Transverse colon (tissue), 4 donors: ENCODE results near the gene MGAT1.

Source experiments
- CTCF ChIP-seq, 5 experiments: fragments of 200-600 bp in 3 of 5; fragments of 450-650 bp in 2 of 5; sonication (generic) in 3 of 5; IDR thresholded peaks; 1 replicate in 2 of 5; 2 replicates in 3 of 5; pipeline ENCODE4 v1.5.1; 2016 to 2017; ENCODE audit warnings: antibody characterized with exemption in 5 of 5, inconsistent platforms in 3 of 5, mild to moderate bottlenecking in 2 of 5, moderate library complexity in 1 of 5
- POLR2A ChIP-seq: fragments of 450-650 bp; IDR thresholded peaks from one replicate; pipeline ENCODE4 v1.6.1; 2016; ENCODE audit warnings: antibody characterized with exemption, mild to moderate bottlenecking, moderate library complexity
- POLR2AphosphoS5 ChIP-seq, 3 donors: sonication (generic); formaldehyde crosslinking; IDR thresholded peaks; one replicate each; pipeline ENCODE4 v1.6.1; 2016; ENCODE audit warnings: antibody characterized with exemption in 3 of 3

GRCh38 chr5:180839227-180839626 is 36.6 kb upstream of the MGAT1 start:
- TF ChIP-seq CTCF (IDR thresholded peaks at IDR 0.05) (no peak), POLR2AphosphoS5 (IDR thresholded peaks at IDR 0.05) (no peak), POLR2A (no peak)
